ENCODE results near the gene TMEM213.

Gene TMEM213

GRCh38 chr7:138813945-138814344 lies 16.2 kb downstream of the TMEM213 start:
- Histone ChIP-seq H4K20me1 (no peaks in the 10 kb centered on the region), H3K4me3 (no peak overlapping the region), H3K36me3 (no peaks in the 10 kb centered on the region), H3K9me3 (no peaks in the 10 kb centered on the region), H3K27ac (no peak overlapping the region), H3K4me2 (no peak overlapping the region), H3K4me1 (no peaks in the 10 kb centered on the region), H3K9ac (no peak overlapping the region), H3K27me3 (no peaks in the 10 kb centered on the region)
- no peak for TF ChIP-seq Cebpa-rat (IDR thresholded peaks at IDR 0.05)

- Histone ChIP-seq H3K4me1 (no peaks in the 10 kb centered on the region), H3K9me3 (no peaks in the 10 kb centered on the region), H3K4me2 (no peak overlapping the region), H3K36me3 (no peaks in the 10 kb centered on the region), H3K9ac (no peak overlapping the region), H3K27ac (no peak overlapping the region), H3K27me3 (no peaks in the 10 kb centered on the region), H3K4me3 (no peak overlapping the region), H4K20me1 (no peaks in the 10 kb centered on the region)
- no peak for TF ChIP-seq Cebpa-rat (IDR thresholded peaks at IDR 0.05)
Observed at GRCh38 chr7:138814816-138815332, 17.1 kb downstream of the TMEM213 start.

DNA sequence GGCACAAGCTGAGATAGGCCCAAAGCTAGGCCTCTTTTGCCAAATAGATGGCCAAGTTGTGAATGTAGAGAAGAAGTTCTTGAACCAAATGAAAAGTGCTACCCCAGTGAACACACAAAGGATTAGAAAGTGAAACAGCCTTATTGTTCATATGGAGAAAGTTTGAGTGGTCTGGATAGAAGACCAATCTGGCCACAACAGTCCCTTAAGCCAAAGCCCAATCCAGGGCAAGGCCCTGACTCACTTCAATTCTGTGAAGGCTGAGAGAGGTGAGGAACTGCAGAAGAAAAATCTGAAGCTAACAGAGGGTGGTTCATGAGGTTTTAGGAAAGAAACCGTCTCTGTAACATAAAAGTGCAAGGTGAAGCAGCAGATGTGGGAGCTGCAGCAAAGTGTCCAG lies 18.9 kb downstream of the TMEM213 start:
- H3K4me3 ChIP-seq = no peak overlapping the region
- no peaks in the 10 kb centered on the region for H3K27me3 ChIP-seq
- no peak overlapping the region for H3K27ac ChIP-seq
- H3K4me2 ChIP-seq = no peak overlapping the region
- TF ChIP-seq Cebpa-rat (IDR thresholded peaks at IDR 0.05) = no peak
- H3K36me3 ChIP-seq = no peaks in the 10 kb centered on the region
- no peaks in the 10 kb centered on the region for H4K20me1 ChIP-seq
- H3K4me1 ChIP-seq = no peaks in the 10 kb centered on the region
- H3K9me3 ChIP-seq = no peaks in the 10 kb centered on the region
- no peak overlapping the region for H3K9ac ChIP-seq

DNA sequence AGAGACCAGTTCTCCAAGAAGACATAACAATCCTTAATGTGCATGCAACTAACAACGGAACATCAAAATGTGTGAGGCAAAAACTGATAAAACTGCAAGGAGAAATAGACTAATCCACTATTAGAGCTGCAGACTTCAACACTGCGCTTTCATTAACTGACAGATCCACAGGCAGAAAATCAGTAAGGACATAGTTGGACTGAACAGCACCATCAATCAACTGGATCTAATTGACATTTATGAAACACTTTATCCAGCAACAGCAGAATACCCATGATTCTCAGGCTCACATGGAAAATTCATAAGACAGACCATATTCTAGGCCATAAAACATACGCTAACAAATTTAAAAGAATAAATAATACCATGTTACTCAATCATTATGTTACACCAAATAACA lies 21.8 kb downstream of the TMEM213 start:
- H3K9me3 ChIP-seq = no peaks in the 10 kb centered on the region
- no peak overlapping the region for H3K9ac ChIP-seq
- H3K27ac ChIP-seq = no peak overlapping the region
- no peaks in the 10 kb centered on the region for H3K36me3 ChIP-seq
- no peak overlapping the region for H3K4me2 ChIP-seq
- no peaks in the 10 kb centered on the region for H3K27me3 ChIP-seq
- TF ChIP-seq Cebpa-rat (IDR thresholded peaks at IDR 0.05) = no peak
- no peak overlapping the region for H3K4me3 ChIP-seq
- H4K20me1 ChIP-seq = no peaks in the 10 kb centered on the region
- no peaks in the 10 kb centered on the region for H3K4me1 ChIP-seq

GRCh38 chr7:138821912-138822311 lies 24.1 kb downstream of the TMEM213 start:
- no peak for TF ChIP-seq Cebpa-rat (IDR thresholded peaks at IDR 0.05)
- no peak overlapping the region for H3K9ac ChIP-seq

GRCh38 chr7:138822867-138823535 lies 25.2 kb downstream of the TMEM213 start:
- Histone ChIP-seq H3K36me3 (no peaks in the 10 kb centered on the region), H3K27me3 (no peaks in the 10 kb centered on the region), H3K9me3 (peaks cover 17% of the 10 kb centered on the region), H3K9ac (no peak overlapping the region), H3K4me2 (no peak overlapping the region), H4K20me1 (no peaks in the 10 kb centered on the region), H3K4me1 (no peaks in the 10 kb centered on the region), H3K27ac (no peak overlapping the region), H3K4me3 (no peak overlapping the region)
- no peak for TF ChIP-seq Cebpa-rat (IDR thresholded peaks at IDR 0.05)

More at GRCh38 chr7:138821912-138822311, 24.1 kb downstream of the TMEM213 start:
- no peak overlapping the region for H3K27ac ChIP-seq
- H3K4me2 ChIP-seq = no peak overlapping the region
- H3K4me1 ChIP-seq = no peaks in the 10 kb centered on the region
- no peaks in the 10 kb centered on the region for H4K20me1 ChIP-seq
- no peaks in the 10 kb centered on the region for H3K36me3 ChIP-seq
- no peaks in the 10 kb centered on the region for H3K27me3 ChIP-seq
- peaks cover 14% of the 10 kb centered on the region for H3K9me3 ChIP-seq
- H3K4me3 ChIP-seq = no peak overlapping the region

DNA sequence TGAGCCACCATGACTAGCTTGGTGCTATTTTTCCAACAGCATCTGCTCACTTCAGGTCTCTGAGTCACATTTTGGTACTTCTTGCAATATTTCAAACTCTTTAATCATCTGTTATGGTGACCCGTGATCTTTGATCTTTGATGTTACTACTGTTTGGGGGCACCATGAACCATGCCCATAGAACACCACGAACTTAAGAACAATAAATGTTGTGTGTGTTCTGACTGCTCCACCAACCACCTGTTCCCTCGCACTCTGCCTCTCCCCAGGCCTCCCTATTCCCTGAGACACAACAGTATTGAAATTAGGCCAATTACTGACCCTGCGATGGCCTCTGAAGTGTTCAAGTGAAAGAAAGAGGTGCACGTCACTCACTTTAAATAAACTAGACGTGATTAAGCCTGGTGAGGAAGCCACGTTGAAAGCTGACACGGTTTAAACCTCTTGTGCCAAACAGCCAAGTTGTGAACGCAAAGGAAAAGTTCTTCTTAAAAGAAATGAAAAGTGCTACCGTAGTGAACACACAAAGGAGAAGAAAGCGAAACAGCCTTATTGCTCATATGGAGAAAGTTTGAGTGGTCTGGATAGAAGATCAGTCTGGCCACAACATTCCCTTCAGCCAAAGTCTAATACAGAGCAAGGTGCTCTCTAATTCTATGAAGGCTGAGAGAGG lies 27.4 kb downstream of the TMEM213 start:
- Histone ChIP-seq H3K4me1 (no peaks in the 10 kb centered on the region), H4K20me1 (no peaks in the 10 kb centered on the region), H3K27me3 (no peaks in the 10 kb centered on the region), H3K4me3 (no peak overlapping the region), H3K36me3 (no peaks in the 10 kb centered on the region), H3K4me2 (no peak overlapping the region), H3K9ac (no peak overlapping the region), H3K27ac (no peak overlapping the region), H3K9me3 (peaks cover 17% of the 10 kb centered on the region)
- no peak for TF ChIP-seq Cebpa-rat (IDR thresholded peaks at IDR 0.05)

- Histone ChIP-seq H4K20me1 (no peaks in the 10 kb centered on the region), H3K4me3 (no peak overlapping the region), H3K4me1 (peaks cover 2% of the 10 kb centered on the region; the same call in 1 of the 2 replicates), H3K36me3 (no peaks in the 10 kb centered on the region), H3K27me3 (no peaks in the 10 kb centered on the region), H3K9me3 (peaks cover 17% of the 10 kb centered on the region), H3K4me2 (no peak overlapping the region), H3K9ac (no peak overlapping the region), H3K27ac (no peak overlapping the region)
- no peak for TF ChIP-seq Cebpa-rat (IDR thresholded peaks at IDR 0.05)
Observed at GRCh38 chr7:138828302-138828701, 30.5 kb downstream of the TMEM213 start.

GRCh38 chr7:138829335-138829734 lies 31.5 kb downstream of the TMEM213 start:
- Histone ChIP-seq H4K20me1 (no peaks in the 10 kb centered on the region), H3K36me3 (0 out of 2 replicates have a peak, but pooled peaks cover under 1% of the 10 kb centered on the region), H3K4me2 (no peak overlapping the region), H3K9me3 (peaks cover 17% of the 10 kb centered on the region), H3K27me3 (no peaks in the 10 kb centered on the region), H3K4me3 (no peak overlapping the region), H3K27ac (no peak overlapping the region), H3K9ac (no peak overlapping the region), H3K4me1 (peaks cover 13% of the 10 kb centered on the region)
- TF ChIP-seq Cebpa-rat (IDR thresholded peaks at IDR 0.05) = no peak

DNA sequence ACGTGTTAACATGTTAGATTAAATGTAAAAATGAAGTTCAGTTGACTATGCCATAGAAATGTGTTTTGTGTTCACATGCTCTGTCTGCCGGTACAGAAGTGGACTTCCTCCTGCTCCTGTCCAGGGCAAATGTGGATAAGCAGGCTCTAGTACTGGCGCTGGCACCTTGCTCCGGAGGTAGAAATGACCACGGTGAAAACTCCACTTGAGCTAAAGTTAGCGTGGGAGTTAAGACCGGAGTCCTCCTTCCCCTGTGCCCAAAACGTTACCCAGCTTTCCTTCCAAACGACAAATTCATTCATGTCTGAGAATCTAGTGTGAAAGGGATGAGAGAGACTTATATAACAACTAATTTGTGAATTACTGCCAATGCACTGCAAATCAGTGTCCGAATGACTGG lies 35.2 kb downstream of the TMEM213 start:
- no peak overlapping the region for H3K9ac ChIP-seq
- H3K4me1 ChIP-seq = peaks cover 14% of the 10 kb centered on the region
- no peak overlapping the region for H3K27ac ChIP-seq
- no peaks in the 10 kb centered on the region for H3K9me3 ChIP-seq
- no peaks in the 10 kb centered on the region for H3K27me3 ChIP-seq
- H3K4me2 ChIP-seq = no peak overlapping the region
- H3K4me3 ChIP-seq = no peak overlapping the region
- no peaks in the 10 kb centered on the region for H4K20me1 ChIP-seq
- TF ChIP-seq Cebpa-rat (IDR thresholded peaks at IDR 0.05) = no peak
- peaks cover 36% of the 10 kb centered on the region for H3K36me3 ChIP-seq

Measured in BLaER1 (cell line).